ENCODE results near the gene MTG2. TPM values are rescaled to one million over a fixed set of nuclear protein-coding genes. Genes with fewer than 3 reads are reported as not detected.

The MTG2 gene
- polyA plus RNA-seq, 1 of the 3 experiments (the other 2 are of a cell fraction): 42.9 TPM

GRCh38 chr20:62193079-62194025 is 10.5 kb downstream of the MTG2 start:
- H3K36me3 ChIP-seq (replicated peaks in 1 of 2; ENCODE audit: control insufficient read depth in 1 of 2, insufficient read depth in 2 of 2, low read length in 1 of 2): peaks cover 23 to 42% of the 10 kb centered on the region in 2 experiments
- H3K4me1 ChIP-seq (ENCODE audit: control insufficient read depth in 1 of 2, insufficient read depth in 2 of 2, low read depth in 1 of 2, low read length in 1 of 2): no peaks in the 10 kb centered on the region
- H4K20me1 ChIP-seq (ENCODE audit: insufficient read depth): peaks cover 4% of the 10 kb centered on the region; the same call in 1 of the 2 replicates
- no peak overlapping the region for H3K27ac ChIP-seq (ENCODE audit: low read depth in 2 of 2, low read length in 1 of 2)
- H3K79me2 ChIP-seq (ENCODE audit: insufficient read depth): peaks cover 40% of the 10 kb centered on the region
- no peak overlapping the region for H3K4me2 ChIP-seq
- no peak overlapping the region for H3K9ac ChIP-seq
- TF ChIP-seq ELF1 (IDR thresholded peaks at IDR 0.05) (no peak), TAF1 (IDR thresholded peaks at IDR 0.05; ENCODE audit: borderline replicate concordance, low read depth, low read length) (no peak), RCOR1 (IDR thresholded peaks at IDR 0.05; ENCODE audit: low read length) (no peak), RAD21 (IDR thresholded peaks at IDR 0.05; ENCODE audit: low read length) (no peak), USF2 (IDR thresholded peaks at IDR 0.05; ENCODE audit: borderline replicate concordance, low read depth, low read length) (no peak), USF1 (IDR thresholded peaks at IDR 0.05; ENCODE audit: borderline replicate concordance, low read depth) (no peak), FOXM1 (IDR thresholded peaks at IDR 0.05; ENCODE audit: low read depth) (no peak), GATA2 (CRISPR knock-in tag; IDR thresholded peaks at IDR 0.05) (no peak)
- H3K27me3 ChIP-seq (ENCODE audit: insufficient read depth): no peaks in the 10 kb centered on the region
- 91% methylated on average over 29 of the region's 29 CpGs for WGBS (ENCODE audit: low lambda C conversion rate)
- ChIA-PET POLR2A (no interaction called here), CTCF (no interaction called here)
- no peak overlapping the region for H2AFZ ChIP-seq (ENCODE audit: low read depth)
- H3K4me3 ChIP-seq (ENCODE audit: low read depth in 2 of 2, low read length in 1 of 2): no peak overlapping the region
- H3F3A ChIP-seq (replicated peaks; ENCODE audit: insufficient read depth): no peaks in the 10 kb centered on the region
- H3K9me3 ChIP-seq: no peaks in the 10 kb centered on the region
- no peaks in the 10 kb centered on the region for H3K9me2 ChIP-seq
- DNase-seq: no peak

GRCh38 chr20:62195075-62195405 is 12.2 kb downstream of the MTG2 start:
- POLR2A ChIA-PET: no interaction called here
- CTCF ChIA-PET: interaction anchor here (0.7 to 1.3 kb wide), 3 partner anchors 17 to 184 kb away, joined by 3 to 4 read pairs (median 3); no protein-coding TSS in a partner anchor
- WGBS (ENCODE audit: low lambda C conversion rate): 89% methylated on average over 8 of the region's 8 CpGs
- Histone ChIP-seq H3K4me3 (ENCODE audit: low read depth in 2 of 2, low read length in 1 of 2) (no peak overlapping the region), H3K27me3 (ENCODE audit: insufficient read depth) (no peaks in the 10 kb centered on the region), H3K9me3 (no peaks in the 10 kb centered on the region), H2AFZ (ENCODE audit: low read depth) (no peak overlapping the region), H3K36me3 (replicated peaks in 1 of 2; ENCODE audit: control insufficient read depth in 1 of 2, insufficient read depth in 2 of 2, low read length in 1 of 2) (peaks cover 24 to 52% of the 10 kb centered on the region in 2 experiments), H3K4me2 (no peak overlapping the region), H3K4me1 (ENCODE audit: control insufficient read depth in 1 of 2, insufficient read depth in 2 of 2, low read depth in 1 of 2, low read length in 1 of 2) (no peaks in the 10 kb centered on the region), H3K27ac (ENCODE audit: low read depth in 2 of 2, low read length in 1 of 2) (no peak overlapping the region), H3K79me2 (ENCODE audit: insufficient read depth) (peaks cover 23% of the 10 kb centered on the region; the same call in 1 of the 2 replicates), H3F3A (replicated peaks; ENCODE audit: insufficient read depth) (no peaks in the 10 kb centered on the region), H4K20me1 (ENCODE audit: insufficient read depth) (0 out of 2 replicates have a peak, but pooled peaks cover 4% of the 10 kb centered on the region), H3K9ac (no peak overlapping the region), H3K9me2 (no peaks in the 10 kb centered on the region)
- no peak for DNase-seq
- TF ChIP-seq CHD2 (IDR thresholded peaks at IDR 0.05; ENCODE audit: low read length, partially characterized antibody) (no peak), ZBTB33 (IDR thresholded peaks at IDR 0.05; ENCODE audit: borderline replicate concordance, low read depth) (no peak), CTCF (IDR thresholded peaks at IDR 0.05) (no peak), MEF2A (IDR thresholded peaks at IDR 0.05; ENCODE audit: borderline replicate concordance, low read depth) (no peak), NRF1 (IDR thresholded peaks at IDR 0.05; ENCODE audit: low read depth, low read length) (no peak), TCF12 (IDR thresholded peaks at IDR 0.05) (no peak), GABPA (IDR thresholded peaks at IDR 0.05; ENCODE audit: low read depth) (no peak), POLR2AphosphoS5 (IDR thresholded peaks at IDR 0.05; ENCODE audit: low read depth, low read length) (no peak), GATA2 (CRISPR knock-in tag; IDR thresholded peaks at IDR 0.05) (no peak), REST (IDR thresholded peaks at IDR 0.05; ENCODE audit: low read depth, low read length) (no peak), RCOR1 (IDR thresholded peaks at IDR 0.05; ENCODE audit: low read length) (no peak)
